ENCODE data around the gene MYO7A. TPM values are rescaled to one million over a fixed set of nuclear protein-coding genes. Genes with fewer than 3 reads are reported as not detected.

The MYO7A gene
- total RNA-seq, 4 donors from 2014 or later = 0.15 to 4.0 (median 1.2) TPM

DNA sequence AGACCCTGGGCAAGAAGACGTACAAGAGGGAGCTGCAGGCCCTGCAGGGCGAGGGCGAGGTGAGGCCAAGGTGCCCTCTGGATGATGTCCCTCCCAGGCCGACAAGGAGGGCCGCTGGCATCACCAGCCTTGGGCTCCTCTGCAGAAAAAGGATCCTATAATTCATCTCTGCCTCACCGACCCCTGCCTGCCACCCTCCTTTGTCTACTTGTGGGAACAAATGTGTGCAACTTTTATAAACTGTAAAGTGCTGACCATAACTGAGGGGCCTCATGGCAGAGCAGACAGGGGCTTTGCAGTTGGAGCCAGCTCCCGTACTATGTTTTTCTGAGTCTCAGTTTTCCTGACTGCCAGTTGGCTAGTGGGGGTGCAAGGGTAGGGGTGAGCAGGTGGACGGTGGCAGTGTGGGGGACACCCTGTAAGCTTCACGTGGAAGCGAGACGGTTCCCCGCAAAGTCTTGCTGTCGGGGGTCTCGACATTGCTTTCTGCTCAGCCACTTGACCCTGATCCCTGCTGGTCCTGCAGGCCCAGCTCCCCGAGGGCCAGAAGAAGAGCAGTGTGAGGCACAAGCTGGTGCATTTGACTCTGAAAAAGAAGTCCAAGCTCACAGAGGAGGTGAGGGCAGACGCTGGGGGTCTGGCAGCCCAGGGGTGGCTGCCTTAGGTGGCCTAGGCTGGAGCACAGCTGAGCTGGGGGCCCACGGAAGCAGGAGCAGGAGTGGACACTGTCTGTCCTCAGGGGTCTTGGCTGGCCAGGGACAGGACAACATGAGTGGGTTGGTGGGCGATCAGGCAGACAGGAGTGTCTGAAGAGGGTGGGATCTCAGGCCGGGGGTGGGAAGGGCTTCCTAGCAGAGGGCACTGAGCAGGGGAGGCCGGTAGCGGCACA lies 54.7 kb downstream of the MYO7A start:
- DNase-seq = no peak
- intact Hi-C loops (cut with DNase I) = no loop called here
- TF ChIP-seq POLR2A (IDR thresholded peaks at IDR 0.05) = no peak
- TF ChIP-seq, protein P1, sequence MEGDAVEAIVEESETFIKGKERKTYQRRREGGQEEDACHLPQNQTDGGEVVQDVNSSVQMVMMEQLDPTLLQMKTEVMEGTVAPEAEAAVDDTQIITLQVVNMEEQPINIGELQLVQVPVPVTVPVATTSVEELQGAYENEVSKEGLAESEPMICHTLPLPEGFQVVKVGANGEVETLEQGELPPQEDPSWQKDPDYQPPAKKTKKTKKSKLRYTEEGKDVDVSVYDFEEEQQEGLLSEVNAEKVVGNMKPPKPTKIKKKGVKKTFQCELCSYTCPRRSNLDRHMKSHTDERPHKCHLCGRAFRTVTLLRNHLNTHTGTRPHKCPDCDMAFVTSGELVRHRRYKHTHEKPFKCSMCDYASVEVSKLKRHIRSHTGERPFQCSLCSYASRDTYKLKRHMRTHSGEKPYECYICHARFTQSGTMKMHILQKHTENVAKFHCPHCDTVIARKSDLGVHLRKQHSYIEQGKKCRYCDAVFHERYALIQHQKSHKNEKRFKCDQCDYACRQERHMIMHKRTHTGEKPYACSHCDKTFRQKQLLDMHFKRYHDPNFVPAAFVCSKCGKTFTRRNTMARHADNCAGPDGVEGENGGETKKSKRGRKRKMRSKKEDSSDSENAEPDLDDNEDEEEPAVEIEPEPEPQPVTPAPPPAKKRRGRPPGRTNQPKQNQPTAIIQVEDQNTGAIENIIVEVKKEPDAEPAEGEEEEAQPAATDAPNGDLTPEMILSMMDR (IDR thresholded peaks at IDR 0.05) = no peak

DNA sequence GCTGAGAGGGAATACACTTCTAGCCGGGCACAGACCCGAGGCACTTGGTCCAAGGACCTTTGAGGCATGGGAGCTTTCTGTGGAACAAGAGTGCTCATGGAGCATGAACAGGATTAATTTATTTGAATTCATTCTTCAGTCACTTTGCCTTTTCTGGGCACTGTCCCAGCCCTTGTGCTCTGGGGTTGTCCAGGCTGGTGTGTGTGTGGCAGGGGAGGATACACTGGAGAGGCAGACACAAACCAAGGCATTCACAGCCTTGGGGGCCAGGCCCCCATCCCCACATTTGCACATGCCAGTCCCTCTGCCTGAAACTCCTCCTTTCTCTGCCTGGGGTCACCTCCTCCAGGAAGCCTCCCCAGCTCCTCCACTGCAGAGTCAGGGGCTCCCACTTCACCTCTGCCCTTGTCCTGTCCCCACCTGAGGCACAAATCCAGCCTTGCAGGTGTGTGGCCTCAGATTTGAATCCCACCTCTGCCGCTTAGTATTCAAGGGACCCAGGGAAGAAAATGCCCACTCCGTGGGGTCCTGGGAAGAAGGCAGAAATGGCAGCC lies 55.5 kb downstream of the MYO7A start:
- Histone ChIP-seq H3K36me3 (no peaks in the 10 kb centered on the region), H3K4me1 (no peaks in the 10 kb centered on the region), H3K9me3 (no peaks in the 10 kb centered on the region), H3K4me3 (no peak overlapping the region), H3K27ac (no peak overlapping the region), H3K27me3 (no peaks in the 10 kb centered on the region)
- TF ChIP-seq POLR2A (IDR thresholded peaks at IDR 0.05) = no peak
- TF ChIP-seq, protein P1 (IDR thresholded peaks at IDR 0.05) = no peak
- intact Hi-C loops (cut with DNase I) = no loop called here
- WGBS, 2 donors = 50 to 58% methylated on average over 1 to 4 of the region's 4 CpGs
- DNase-seq = no peak

More for the DNA sequence above, 54.7 kb downstream of the MYO7A start:
- H3K36me3 ChIP-seq = no peaks in the 10 kb centered on the region
- no peak overlapping the region for H3K4me3 ChIP-seq
- 81 to 92% methylated on average over 7 to 12 of the region's 21 CpGs for WGBS, 2 donors
- no peaks in the 10 kb centered on the region for H3K4me1 ChIP-seq
- no peaks in the 10 kb centered on the region for H3K27me3 ChIP-seq
- no peak overlapping the region for H3K27ac ChIP-seq
- H3K9me3 ChIP-seq = no peaks in the 10 kb centered on the region

DNA sequence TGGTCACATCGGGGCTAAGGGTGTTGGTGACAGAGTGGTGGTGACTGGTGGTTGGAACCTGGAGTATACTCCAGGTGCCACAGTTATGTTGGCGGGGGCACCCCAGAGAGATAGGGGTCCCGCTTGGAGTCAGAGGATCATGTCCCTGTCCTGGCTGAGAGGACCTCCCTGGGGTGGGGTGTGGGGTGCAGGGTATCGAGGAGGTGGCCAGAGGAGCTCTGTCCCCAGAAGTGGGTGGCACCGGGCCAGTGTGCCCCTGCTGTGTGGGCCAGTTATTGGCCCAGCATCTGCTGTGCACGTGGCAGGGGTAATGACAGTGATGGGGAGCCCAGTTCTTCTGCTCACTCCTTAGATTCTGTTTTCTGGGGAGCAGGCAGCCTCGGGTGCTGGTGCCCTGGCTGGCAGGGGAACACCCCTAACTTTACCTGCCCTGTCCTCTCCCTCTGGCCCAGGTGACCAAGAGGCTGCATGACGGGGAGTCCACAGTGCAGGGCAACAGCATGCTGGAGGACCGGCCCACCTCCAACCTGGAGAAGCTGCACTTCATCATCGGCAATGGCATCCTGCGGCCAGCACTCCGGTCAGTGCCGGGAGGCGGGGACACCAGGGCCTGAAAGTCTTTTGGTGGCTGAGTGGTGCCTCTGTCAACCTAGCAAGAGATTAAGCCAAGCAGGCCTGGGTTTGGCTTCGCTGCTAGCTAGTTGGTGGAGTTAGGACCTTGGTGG lies 56.3 kb downstream of the MYO7A start:
- no peaks in the 10 kb centered on the region for H3K4me1 ChIP-seq
- DNase-seq = no peak
- no peak overlapping the region for H3K27ac ChIP-seq
- intact Hi-C loops (cut with DNase I) = no loop called here
- no peaks in the 10 kb centered on the region for H3K36me3 ChIP-seq
- no peaks in the 10 kb centered on the region for H3K9me3 ChIP-seq
- 63 to 87% methylated on average over 4 to 9 of the region's 15 CpGs for WGBS, 2 donors
- H3K4me3 ChIP-seq = no peak overlapping the region
- no peak for TF ChIP-seq POLR2A (IDR thresholded peaks at IDR 0.05)
- TF ChIP-seq, protein P1 (IDR thresholded peaks at IDR 0.05) = no peak
- no peaks in the 10 kb centered on the region for H3K27me3 ChIP-seq

DNA sequence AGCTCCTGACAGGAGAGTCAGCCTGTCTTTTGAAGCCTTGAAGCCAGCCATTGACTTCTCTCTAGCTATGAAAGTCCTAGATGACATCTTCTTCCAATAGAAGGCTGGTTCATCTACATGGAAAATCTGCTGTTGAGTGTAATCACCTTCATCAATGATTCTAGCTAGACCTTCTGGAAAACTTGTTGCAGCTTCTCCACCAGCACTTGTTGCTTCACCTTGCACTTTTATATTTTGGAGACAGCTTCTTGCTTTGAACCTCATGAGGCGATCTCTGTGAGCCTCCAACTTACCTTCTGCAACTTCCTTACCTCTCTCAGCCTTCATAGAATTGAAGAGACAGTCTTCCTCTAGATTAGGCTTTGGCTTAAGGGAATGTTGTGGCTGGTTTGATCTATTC lies 58.3 kb downstream of the MYO7A start:
- Histone ChIP-seq H3K27ac (no peak overlapping the region), H3K36me3 (no peaks in the 10 kb centered on the region), H3K27me3 (no peaks in the 10 kb centered on the region), H3K4me1 (no peaks in the 10 kb centered on the region), H3K9me3 (no peaks in the 10 kb centered on the region), H3K4me3 (no peak overlapping the region)
- intact Hi-C loops (cut with DNase I) = loop anchor here (5.0 kb wide), 1 partner anchor 59 kb away; the partner anchor contains the start of gene MYO7A
- WGBS, 2 donors = 63 to 68% methylated on average over 1 of the region's 1 CpG
- TF ChIP-seq, protein P1 (IDR thresholded peaks at IDR 0.05) = no peak
- no peak for TF ChIP-seq POLR2A (IDR thresholded peaks at IDR 0.05)
- DNase-seq = no peak
